Measurements from ENCODE around the gene IGF2R. TPM values are rescaled to one million over a fixed set of nuclear protein-coding genes. Genes with fewer than 3 reads are reported as not detected.

IGF2R gene
- total and polyA plus RNA-seq, 2 experiments from 2014 or later: 61.2 to 132 TPM

- no peaks in the 10 kb centered on the region for H3K27me3 ChIP-seq
- no peak overlapping the region for H3K4me3 ChIP-seq
- peaks cover 11% of the 10 kb centered on the region for H3K79me2 ChIP-seq
- no peaks in the 10 kb centered on the region for H3K9me3 ChIP-seq (ENCODE audit: low read depth)
- H2AFZ ChIP-seq: no peak overlapping the region
- DNase-seq (ENCODE audit: low spot score): no peak
- H3K36me3 ChIP-seq (replicated peaks; ENCODE audit: insufficient read depth, low read depth): no peaks in the 10 kb centered on the region
- H4K20me1 ChIP-seq (ENCODE audit: insufficient read depth, poor library complexity, severe bottlenecking): peaks cover 4% of the 10 kb centered on the region
- H3K27ac ChIP-seq: no peak overlapping the region
- WGBS (ENCODE audit: low lambda C conversion rate, missing lambda C conversion rate): 95% methylated on average over 8 of the region's 8 CpGs
- TF ChIP-seq EZH2phosphoT487 (IDR thresholded peaks at IDR 0.05; ENCODE audit: low read depth, severe bottlenecking, unreplicated experiment) (no peak), EZH2 (IDR thresholded peaks at IDR 0.05; ENCODE audit: borderline replicate concordance) (no peak)
- TF ChIP-seq, protein P1, sequence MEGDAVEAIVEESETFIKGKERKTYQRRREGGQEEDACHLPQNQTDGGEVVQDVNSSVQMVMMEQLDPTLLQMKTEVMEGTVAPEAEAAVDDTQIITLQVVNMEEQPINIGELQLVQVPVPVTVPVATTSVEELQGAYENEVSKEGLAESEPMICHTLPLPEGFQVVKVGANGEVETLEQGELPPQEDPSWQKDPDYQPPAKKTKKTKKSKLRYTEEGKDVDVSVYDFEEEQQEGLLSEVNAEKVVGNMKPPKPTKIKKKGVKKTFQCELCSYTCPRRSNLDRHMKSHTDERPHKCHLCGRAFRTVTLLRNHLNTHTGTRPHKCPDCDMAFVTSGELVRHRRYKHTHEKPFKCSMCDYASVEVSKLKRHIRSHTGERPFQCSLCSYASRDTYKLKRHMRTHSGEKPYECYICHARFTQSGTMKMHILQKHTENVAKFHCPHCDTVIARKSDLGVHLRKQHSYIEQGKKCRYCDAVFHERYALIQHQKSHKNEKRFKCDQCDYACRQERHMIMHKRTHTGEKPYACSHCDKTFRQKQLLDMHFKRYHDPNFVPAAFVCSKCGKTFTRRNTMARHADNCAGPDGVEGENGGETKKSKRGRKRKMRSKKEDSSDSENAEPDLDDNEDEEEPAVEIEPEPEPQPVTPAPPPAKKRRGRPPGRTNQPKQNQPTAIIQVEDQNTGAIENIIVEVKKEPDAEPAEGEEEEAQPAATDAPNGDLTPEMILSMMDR (IDR thresholded peaks at IDR 0.05; ENCODE audit: poor library complexity): no peak
- no peaks in the 10 kb centered on the region for H3K9me2 ChIP-seq (replicated peaks; ENCODE audit: insufficient read depth)
- H3K4me1 ChIP-seq (ENCODE audit: insufficient read depth): peaks cover 10% of the 10 kb centered on the region
- H3K4me2 ChIP-seq: no peak overlapping the region
Observed at GRCh38 chr6:160031442-160031841, 62.6 kb downstream of the IGF2R start.

- peaks cover 10% of the 10 kb centered on the region for H3K4me1 ChIP-seq (ENCODE audit: insufficient read depth)
- no peaks in the 10 kb centered on the region for H3K36me3 ChIP-seq (replicated peaks; ENCODE audit: insufficient read depth, low read depth)
- no peak for DNase-seq (ENCODE audit: low spot score)
- WGBS (ENCODE audit: low lambda C conversion rate, missing lambda C conversion rate): over 99% methylated on average over 11 of the region's 11 CpGs
- H3K4me3 ChIP-seq: no peak overlapping the region
- no peaks in the 10 kb centered on the region for H3K27me3 ChIP-seq
- H3K4me2 ChIP-seq: no peak overlapping the region
- no peak overlapping the region for H3K27ac ChIP-seq
- H3K9me3 ChIP-seq (ENCODE audit: low read depth): no peaks in the 10 kb centered on the region
- H3K9me2 ChIP-seq (replicated peaks; ENCODE audit: insufficient read depth): no peaks in the 10 kb centered on the region
- no peak overlapping the region for H2AFZ ChIP-seq
- peaks cover 11% of the 10 kb centered on the region for H3K79me2 ChIP-seq
- H4K20me1 ChIP-seq (ENCODE audit: insufficient read depth, poor library complexity, severe bottlenecking): peaks cover 4% of the 10 kb centered on the region
- TF ChIP-seq EZH2 (IDR thresholded peaks at IDR 0.05; ENCODE audit: borderline replicate concordance): no peak
- TF ChIP-seq, protein P1 (IDR thresholded peaks at IDR 0.05; ENCODE audit: poor library complexity): no peak
- no peak for TF ChIP-seq EZH2phosphoT487 (IDR thresholded peaks at IDR 0.05; ENCODE audit: low read depth, severe bottlenecking, unreplicated experiment)
Observed at GRCh38 chr6:160031871-160032270, 63.0 kb downstream of the IGF2R start.

GRCh38 chr6:160032538-160032937, 63.7 kb downstream of the IGF2R start:
- Histone ChIP-seq H3K4me2 (no peak overlapping the region), H3K9me2 (replicated peaks; ENCODE audit: insufficient read depth) (no peaks in the 10 kb centered on the region), H3K27me3 (no peaks in the 10 kb centered on the region), H3K4me3 (no peak overlapping the region), H3K9me3 (ENCODE audit: low read depth) (no peaks in the 10 kb centered on the region), H3K27ac (no peak overlapping the region), H3K79me2 (peaks cover 15% of the 10 kb centered on the region), H4K20me1 (ENCODE audit: insufficient read depth, poor library complexity, severe bottlenecking) (peaks cover 4% of the 10 kb centered on the region), H3K4me1 (ENCODE audit: insufficient read depth) (peaks cover 10% of the 10 kb centered on the region), H2AFZ (no peak overlapping the region), H3K36me3 (replicated peaks; ENCODE audit: insufficient read depth, low read depth) (no peaks in the 10 kb centered on the region)
- WGBS (ENCODE audit: low lambda C conversion rate, missing lambda C conversion rate): 98% methylated on average over 7 of the region's 7 CpGs
- TF ChIP-seq, protein P1 (IDR thresholded peaks at IDR 0.05; ENCODE audit: poor library complexity): no peak
- TF ChIP-seq EZH2 (IDR thresholded peaks at IDR 0.05; ENCODE audit: borderline replicate concordance): no peak
- DNase-seq (ENCODE audit: low spot score): no peak
